Adrenal gland (tissue), 5 donors: ENCODE data around the gene AP1S3.
"Not testable (repeated sequence)": the region's sequence is repeated elsewhere in the genome, so short reads cannot be mapped to it uniquely, and the experiment has no call there.

Experiments used
- POLR2A ChIP-seq, 2 donors: fragments of 450-650 bp; IDR thresholded peaks; one replicate each; pipeline ENCODE4 v1.6.1; 2017; ENCODE audit warnings: antibody characterized with exemption in 2 of 2, mild to moderate bottlenecking in 2 of 2, moderate library complexity in 1 of 2
- TF ChIP-seq, protein P1 (sequence below), 6 experiments: fragments of 450-650 bp in 4 of 6; fragments of 200-600 bp in 2 of 6; sonication (generic) in 1 of 6; IDR thresholded peaks; 1 replicate in 5 of 6; 2 replicates in 1 of 6; pipeline versions ENCODE4 v1.5.1 to v1.8.0; 2016 to 2021; ENCODE audit warnings: antibody characterized with exemption in 6 of 6, mild to moderate bottlenecking in 2 of 6, moderate library complexity in 1 of 6
- donor health status: DM: no; HTN: no; CAD: no.

DNA sequence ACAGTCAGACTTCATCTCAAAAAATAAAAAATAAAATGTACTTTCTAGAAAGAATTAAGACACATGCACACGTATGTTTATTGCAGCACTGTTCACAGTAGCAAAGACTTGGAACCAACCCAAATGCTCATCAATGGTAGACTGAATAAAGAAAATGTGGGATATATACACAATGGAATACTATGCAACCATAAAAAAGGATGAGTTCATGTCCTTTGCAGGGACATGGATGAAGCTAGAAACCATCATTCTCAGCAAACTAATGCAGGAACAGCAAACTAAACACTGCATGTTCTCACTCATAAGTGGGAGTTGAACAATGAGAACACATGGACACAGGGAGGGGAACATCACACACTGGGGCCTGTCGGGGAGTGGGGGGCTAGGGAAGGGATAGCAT, 35.4 kb upstream of the AP1S3 start:
- TF ChIP-seq, protein P1, sequence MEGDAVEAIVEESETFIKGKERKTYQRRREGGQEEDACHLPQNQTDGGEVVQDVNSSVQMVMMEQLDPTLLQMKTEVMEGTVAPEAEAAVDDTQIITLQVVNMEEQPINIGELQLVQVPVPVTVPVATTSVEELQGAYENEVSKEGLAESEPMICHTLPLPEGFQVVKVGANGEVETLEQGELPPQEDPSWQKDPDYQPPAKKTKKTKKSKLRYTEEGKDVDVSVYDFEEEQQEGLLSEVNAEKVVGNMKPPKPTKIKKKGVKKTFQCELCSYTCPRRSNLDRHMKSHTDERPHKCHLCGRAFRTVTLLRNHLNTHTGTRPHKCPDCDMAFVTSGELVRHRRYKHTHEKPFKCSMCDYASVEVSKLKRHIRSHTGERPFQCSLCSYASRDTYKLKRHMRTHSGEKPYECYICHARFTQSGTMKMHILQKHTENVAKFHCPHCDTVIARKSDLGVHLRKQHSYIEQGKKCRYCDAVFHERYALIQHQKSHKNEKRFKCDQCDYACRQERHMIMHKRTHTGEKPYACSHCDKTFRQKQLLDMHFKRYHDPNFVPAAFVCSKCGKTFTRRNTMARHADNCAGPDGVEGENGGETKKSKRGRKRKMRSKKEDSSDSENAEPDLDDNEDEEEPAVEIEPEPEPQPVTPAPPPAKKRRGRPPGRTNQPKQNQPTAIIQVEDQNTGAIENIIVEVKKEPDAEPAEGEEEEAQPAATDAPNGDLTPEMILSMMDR (IDR thresholded peaks at IDR 0.05) = not testable (repeated sequence)
- TF ChIP-seq POLR2A (IDR thresholded peaks at IDR 0.05) = not testable (repeated sequence)
